GM21367 (cell line): ENCODE results near the gene WBP1L.
"Not testable (repeated sequence)": the region's sequence is repeated elsewhere in the genome, so short reads cannot be mapped to it uniquely, and the experiment has no call there.

Experiments used
- ATAC-seq: cut with Tn5 transposase; IDR thresholded peaks from one replicate; pipeline ENCODE4 v1.9.1; 2021; ENCODE audit not compliant: unreplicated experiment

Gene WBP1L

DNA sequence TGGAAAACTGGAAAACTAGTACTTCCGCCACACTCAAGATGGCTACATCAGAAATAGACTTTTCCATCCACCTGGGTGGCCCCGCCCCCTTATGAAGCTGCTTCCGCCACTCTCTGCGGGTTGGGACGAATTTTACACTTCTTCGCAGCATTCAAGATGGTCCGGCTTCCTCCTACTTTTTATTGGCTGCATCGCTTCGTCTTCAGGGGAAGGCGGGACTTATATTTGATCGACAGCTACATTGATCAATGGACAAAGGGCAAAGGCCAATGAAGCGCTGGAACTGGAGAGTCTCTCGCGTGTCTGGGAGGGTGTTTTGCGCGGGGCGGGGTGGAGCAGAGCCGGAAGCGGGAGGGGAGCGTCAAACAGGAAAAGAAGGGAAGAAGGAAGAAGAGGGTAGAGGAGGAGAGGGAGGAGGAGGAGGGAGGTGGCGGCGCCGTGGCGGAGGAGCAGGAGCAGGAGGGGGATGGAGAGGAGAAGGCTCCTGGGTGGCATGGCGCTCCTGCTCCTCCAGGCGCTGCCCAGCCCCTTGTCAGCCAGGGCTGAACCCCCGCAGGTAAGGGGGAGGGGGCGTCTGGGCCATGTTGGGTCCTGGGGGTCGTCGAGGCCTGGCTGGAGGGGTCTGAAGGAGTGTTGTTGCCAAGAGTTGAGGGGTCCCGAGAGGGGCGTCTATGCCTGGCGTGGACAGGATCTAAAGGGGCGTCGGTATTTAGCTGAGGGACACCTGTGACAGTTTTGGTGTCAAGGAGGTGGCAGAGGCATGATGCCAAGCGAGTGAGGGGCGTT is at the start of gene WBP1L:
TSS of gene WBP1L (plus strand) at position 361 of the 786 bp plus-strand sequence. CDS start at position 467, 106 bp downstream.
- peak; percentile 94 for ATAC-seq

GRCh38 chr10:102695401-102695800 is 48.3 kb upstream of the WBP1L start:
- ATAC-seq = not testable (repeated sequence)

DNA sequence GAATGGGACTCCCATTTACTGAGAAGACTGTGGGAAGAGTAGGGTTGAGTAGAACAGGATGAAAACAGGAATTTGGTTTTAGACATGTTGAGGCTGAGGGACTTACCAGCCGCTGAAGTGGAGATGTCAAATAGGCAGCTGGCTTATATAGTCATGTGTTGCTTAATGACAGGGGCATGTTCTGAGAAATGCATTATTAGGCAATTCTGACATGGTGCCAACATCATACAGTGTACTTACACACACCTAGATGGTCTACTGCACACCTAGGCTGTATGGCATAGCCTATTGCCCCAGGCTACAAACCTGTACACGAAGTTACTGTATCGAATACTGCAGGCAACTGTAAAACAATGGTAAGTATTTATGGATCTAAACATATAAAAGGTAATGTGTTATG is 47.0 kb upstream of the WBP1L start:
- no peak for ATAC-seq

- no peak for ATAC-seq
Observed at GRCh38 chr10:102698894-102699293, 44.9 kb upstream of the WBP1L start.

GRCh38 chr10:102701272-102701671 is 42.5 kb upstream of the WBP1L start:
- ATAC-seq = no peak

DNA sequence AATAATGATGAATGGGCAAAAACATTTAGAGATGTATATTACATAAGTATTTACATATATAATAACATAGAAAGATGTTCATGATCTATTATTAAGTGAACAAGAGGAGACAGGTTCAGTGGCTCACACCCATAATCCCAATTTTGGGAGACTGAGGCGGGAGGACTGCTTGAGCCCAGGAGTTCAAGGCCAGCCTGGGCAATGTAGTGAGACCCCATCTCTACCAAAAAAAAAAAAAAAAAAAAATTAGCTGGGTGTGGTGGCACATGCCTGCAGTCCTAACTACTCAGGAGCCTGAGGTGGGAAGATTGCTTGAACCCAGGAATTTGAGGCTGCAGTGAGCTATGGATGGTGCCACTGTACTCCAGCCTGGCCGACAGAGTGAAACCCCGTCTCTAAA is 42.0 kb upstream of the WBP1L start:
- no peak for ATAC-seq

DNA sequence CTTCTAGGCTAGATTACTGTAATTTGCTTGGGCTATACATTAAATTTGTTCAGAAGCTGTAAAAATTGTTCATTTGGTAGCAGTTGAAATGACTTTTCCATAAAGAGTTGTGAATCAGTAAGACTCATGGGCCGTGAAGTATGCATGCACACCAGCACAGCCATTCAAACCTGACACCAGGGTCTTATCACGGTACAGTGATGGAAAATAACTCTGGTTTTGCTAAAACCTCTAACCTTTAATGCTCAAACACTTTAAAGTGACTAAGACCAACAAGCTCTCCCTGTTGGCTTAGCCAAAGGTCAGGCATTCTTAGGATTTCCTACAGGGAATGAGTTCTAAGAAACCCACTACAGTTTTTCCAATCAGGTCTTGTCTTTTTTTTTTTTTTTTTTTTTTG is 41.0 kb upstream of the WBP1L start:
- ATAC-seq = no peak

DNA sequence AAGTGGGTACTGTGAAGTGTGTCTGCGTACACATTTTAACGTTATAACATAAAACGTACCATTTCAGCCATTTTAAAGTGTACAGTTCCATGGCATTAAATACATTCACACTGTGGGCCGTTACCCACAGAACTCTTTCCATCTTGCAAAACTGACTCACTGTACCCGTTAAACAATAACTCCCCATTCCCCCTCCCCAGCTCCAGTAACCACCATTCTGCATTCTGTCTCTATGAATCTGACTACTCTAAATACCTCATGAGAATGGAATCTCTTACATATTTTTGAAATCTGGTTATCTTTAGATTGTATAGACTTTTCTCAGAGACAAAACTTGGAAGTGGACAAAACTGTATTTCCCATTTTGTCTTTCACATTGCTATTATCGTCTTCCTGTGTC is 38.8 kb upstream of the WBP1L start:
- no peak for ATAC-seq

DNA sequence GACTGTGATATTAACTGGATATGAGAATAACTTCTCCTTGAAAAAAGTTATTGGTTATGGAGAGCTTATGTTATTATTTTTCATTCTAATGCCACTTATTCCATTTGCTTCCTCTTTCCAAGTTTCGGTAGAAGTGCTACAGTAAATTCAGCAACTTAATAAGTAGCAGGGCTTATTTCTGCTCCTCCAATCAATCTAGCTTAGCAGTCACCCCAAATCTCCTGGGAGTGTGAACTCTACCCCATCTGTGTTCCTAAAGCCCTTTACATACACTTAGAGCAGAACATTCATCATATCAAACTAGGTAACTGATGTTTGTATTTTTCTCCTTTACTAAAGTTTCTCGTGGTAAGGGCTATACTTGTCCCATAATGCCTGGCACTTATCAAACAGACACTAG is 38.2 kb upstream of the WBP1L start:
- ATAC-seq = no peak

DNA sequence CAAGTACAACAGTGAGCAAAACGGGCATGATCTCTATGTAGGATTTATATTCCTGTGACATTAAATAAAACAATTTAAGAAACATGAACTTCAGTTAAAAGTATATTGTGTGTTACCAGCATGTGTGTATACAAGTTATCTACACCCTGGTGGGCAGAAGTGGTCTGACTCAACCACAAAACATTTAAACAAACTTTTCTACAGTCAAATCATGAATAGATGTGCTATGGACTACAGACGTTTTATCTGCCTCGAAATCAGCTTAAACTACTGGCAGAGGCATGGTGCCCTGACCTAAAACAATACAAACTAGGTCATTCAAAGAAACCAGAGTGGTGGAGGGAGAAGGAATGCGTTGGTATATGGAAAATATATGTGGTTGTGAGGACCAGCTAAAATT is 33.1 kb upstream of the WBP1L start:
- ATAC-seq = no peak

- no peak for ATAC-seq
Observed at GRCh38 chr10:102712089-102712488, 31.7 kb upstream of the WBP1L start.

DNA sequence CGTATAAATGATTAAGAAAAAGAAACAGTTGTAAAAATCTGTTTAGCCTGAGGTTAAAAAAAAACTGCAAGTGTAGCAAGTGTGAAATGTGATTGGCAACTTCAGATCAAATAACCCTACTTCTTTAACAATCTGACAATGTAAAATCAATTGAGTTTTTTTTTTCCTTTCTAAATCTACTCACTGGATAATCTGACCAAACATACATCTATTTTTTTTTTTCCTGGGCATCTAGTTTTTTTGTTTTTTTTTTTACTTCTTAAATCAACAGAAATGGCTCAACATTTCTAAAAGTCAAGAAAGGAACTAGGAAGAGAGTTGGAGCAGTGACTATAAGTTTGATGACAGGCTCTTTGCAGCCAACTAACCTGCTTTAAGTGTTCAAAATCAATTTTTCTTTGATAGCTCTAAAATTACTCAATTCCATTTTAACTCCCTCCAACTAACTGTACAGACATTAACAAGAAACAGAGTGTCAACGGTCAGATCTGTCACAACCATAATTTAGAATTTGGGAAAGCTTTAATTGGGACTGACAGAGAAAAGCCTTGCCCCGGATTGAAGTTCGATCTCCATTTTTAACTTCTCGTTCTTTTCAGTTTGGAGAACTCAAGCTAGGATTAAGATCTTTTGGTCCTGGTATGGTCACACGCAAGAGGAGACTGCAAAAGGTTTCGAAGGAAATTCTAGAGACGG is 30.8 kb upstream of the WBP1L start:
- no peak for ATAC-seq

GRCh38 chr10:102713539-102713813 is 30.3 kb upstream of the WBP1L start:
- ATAC-seq = peak; percentile 24

DNA sequence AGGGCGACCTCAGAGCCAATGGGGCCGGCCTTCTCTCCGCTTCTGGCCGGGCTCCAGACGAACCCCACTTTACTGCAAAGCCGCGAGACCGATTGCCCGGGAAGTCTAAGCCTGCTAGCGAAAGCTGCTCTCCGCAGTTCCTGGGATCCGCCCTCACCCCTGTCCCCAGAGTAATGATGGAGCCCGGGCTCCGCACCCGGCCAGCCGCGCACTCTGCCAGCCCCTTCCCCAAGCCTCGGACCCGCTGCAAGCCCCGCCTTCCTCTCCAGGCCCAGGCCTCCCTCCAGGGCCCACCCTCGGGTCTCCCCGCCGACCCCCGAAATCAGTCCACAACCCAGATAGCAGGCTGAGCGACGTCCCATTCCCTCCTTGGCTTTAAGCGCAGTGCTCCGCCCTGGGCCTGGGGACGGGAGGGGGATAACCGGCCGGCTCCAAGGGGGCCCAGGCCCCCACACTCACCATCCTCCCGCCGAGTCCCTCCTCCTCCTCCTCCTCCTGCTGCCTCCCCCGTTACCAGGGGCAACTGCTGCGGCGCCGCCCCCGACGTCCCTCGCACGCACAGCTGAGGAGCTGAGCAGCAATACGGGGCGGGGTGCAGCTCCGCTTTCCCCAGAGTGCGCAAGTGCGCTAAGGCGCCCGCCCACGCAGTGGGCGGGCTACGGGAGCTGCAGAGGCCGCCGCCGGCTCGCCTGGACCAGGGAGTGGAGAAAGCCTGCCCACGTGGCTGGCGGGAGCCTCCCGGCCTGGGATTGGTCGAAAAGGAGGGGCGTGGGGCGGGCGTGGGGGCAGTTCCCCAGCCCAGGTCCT is 29.7 kb upstream of the WBP1L start, which contains the start of gene ARL3:
TSS of gene ARL3 (minus strand) at position 584 of the 807 bp plus-strand sequence. CDS start at position 462, 122 bp downstream.
- peak; percentile 75 for ATAC-seq

GRCh38 chr10:102714621-102715455 is 28.9 kb upstream of the WBP1L start, which contains the start of gene SFXN2:
TSS of gene SFXN2 (plus strand) at chr10:102714636. CDS start at chr10:102726637, 12,001 bp downstream.
- ATAC-seq = peak; percentile 13

GRCh38 chr10:102715880-102716279 is 27.9 kb upstream of the WBP1L start:
- ATAC-seq = no peak

DNA sequence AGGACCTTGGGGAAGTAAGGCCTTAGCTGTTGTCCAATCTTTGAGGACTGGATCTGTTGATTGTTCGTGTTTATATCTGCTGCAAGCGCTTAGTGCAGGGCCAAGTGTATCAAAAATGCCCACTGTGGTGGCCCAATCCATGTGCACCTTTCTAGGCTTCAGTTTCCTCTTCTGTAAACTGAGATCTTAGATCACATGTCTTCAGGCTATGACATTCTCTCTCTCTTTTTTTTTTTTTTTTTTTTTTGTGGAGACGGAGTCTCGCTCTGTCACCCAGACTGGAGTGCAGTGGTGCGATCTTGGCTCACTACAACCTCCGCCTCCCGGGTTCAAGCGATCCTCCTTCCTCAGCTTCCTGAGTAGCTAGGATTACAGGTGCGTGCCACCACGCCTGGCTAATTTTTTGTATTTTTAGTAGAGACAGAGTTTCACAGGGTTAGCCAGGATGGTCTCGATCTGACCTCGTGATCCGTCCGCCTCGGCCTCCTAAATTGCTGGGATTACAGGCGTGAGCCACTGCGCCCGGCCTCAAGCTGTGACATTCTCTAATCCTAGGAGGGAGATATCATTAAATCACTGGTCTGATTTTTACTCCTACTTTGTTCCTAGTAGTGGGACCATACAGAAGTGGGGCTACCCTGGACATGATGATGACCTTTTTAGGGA is 26.7 kb upstream of the WBP1L start:
- not testable (repeated sequence) for ATAC-seq

GRCh38 chr10:102718220-102718619 is 25.5 kb upstream of the WBP1L start:
- no peak for ATAC-seq

GRCh38 chr10:102720337-102720736 is 23.4 kb upstream of the WBP1L start:
- no peak for ATAC-seq

DNA sequence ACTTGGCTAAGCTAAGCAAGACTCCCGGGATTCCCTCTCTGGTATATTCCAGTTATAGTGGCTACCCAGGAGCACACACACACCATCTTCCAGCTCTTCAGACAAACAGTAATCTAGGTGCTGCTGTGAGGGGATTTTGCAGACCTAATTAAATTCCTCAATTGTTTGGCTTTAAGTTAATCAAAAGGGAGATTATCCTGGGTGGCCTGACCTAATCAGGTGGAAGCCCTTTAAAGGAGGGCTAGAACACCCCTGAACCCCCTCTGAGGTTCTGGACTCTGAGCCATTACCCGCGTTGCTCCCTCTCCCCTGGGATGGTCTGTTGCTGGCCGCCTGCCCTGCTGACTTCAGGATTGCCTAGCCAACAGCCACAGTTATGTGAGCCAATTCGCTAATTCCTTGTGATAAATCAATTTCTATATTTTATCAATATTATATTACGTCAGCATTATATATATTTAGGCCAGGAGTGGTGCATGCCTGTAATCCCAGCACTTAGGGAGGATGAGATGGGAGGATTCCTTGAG is 22.9 kb upstream of the WBP1L start:
- ATAC-seq = no peak
